ENCODE results near the gene SGTA.

Gene SGTA

GRCh38 chr19:2775556-2776430, 7.3 kb downstream of the SGTA start:
- H3K9me2 ChIP-seq (ENCODE audit: low read depth, low read length), result no peaks in the 10 kb centered on the region
- peaks cover 84% of the 10 kb centered on the region for H3K79me2 ChIP-seq (ENCODE audit: insufficient read depth, low read length)
- H3K27me3 ChIP-seq (ENCODE audit: insufficient read depth, low read length), result no peaks in the 10 kb centered on the region
- H4K20me1 ChIP-seq (ENCODE audit: insufficient read depth, low read length), result no peaks in the 10 kb centered on the region; the same call in 1 of the 2 replicates
- no peak overlapping the region for H3K4me2 ChIP-seq (ENCODE audit: low read length)
- H3F3A ChIP-seq (ENCODE audit: insufficient read depth, low read length), result no peaks in the 10 kb centered on the region
- no peaks in the 10 kb centered on the region for H3K9me3 ChIP-seq (ENCODE audit: low read length)
- H3K4me3 ChIP-seq (ENCODE audit: low read depth, low read length, poor library complexity, severe bottlenecking), result no peak overlapping the region
- H3K36me3 ChIP-seq (ENCODE audit: insufficient read depth, low read length), result peaks cover 13% of the 10 kb centered on the region
- TF ChIP-seq CTCF (IDR thresholded peaks at IDR 0.05; ENCODE audit: low read length) (no peak), EZH2 (IDR thresholded peaks at IDR 0.05; ENCODE audit: borderline replicate concordance, low read length) (no peak)
- H3K4me1 ChIP-seq (ENCODE audit: insufficient read depth, low read length, severe bottlenecking), result peaks cover 11% of the 10 kb centered on the region
- H3K9ac ChIP-seq (ENCODE audit: low read length), result no peak overlapping the region
- no peak overlapping the region for H3K27ac ChIP-seq (ENCODE audit: low read depth, low read length, poor library complexity, severe bottlenecking)
- no peak overlapping the region for H2AFZ ChIP-seq (ENCODE audit: low read length)

- H2AFZ ChIP-seq (ENCODE audit: low read length), result no peak overlapping the region
- H3K79me2 ChIP-seq (ENCODE audit: insufficient read depth, low read length), result peaks cover 84% of the 10 kb centered on the region
- H3K4me3 ChIP-seq (ENCODE audit: low read depth, low read length, poor library complexity, severe bottlenecking), result no peak overlapping the region
- H3K9me2 ChIP-seq (ENCODE audit: low read depth, low read length), result no peaks in the 10 kb centered on the region
- H4K20me1 ChIP-seq (ENCODE audit: insufficient read depth, low read length), result no peaks in the 10 kb centered on the region; the same call in 1 of the 2 replicates
- H3K4me2 ChIP-seq (ENCODE audit: low read length), result no peak overlapping the region
- H3K27ac ChIP-seq (ENCODE audit: low read depth, low read length, poor library complexity, severe bottlenecking), result no peak overlapping the region
- TF ChIP-seq CTCF (IDR thresholded peaks at IDR 0.05; ENCODE audit: low read length), result no peak
- TF ChIP-seq EZH2 (IDR thresholded peaks at IDR 0.05; ENCODE audit: borderline replicate concordance, low read length), result no peak
- no peak overlapping the region for H3K9ac ChIP-seq (ENCODE audit: low read length)
- no peaks in the 10 kb centered on the region for H3F3A ChIP-seq (ENCODE audit: insufficient read depth, low read length)
- H3K27me3 ChIP-seq (ENCODE audit: insufficient read depth, low read length), result no peaks in the 10 kb centered on the region
- H3K9me3 ChIP-seq (ENCODE audit: low read length), result no peaks in the 10 kb centered on the region
- peaks cover 7% of the 10 kb centered on the region for H3K4me1 ChIP-seq (ENCODE audit: insufficient read depth, low read length, severe bottlenecking)
- peaks cover 20% of the 10 kb centered on the region for H3K36me3 ChIP-seq (ENCODE audit: insufficient read depth, low read length)
Observed at GRCh38 chr19:2774953-2775555, 8.0 kb downstream of the SGTA start.

- no peaks in the 10 kb centered on the region for H3F3A ChIP-seq (ENCODE audit: insufficient read depth, low read length)
- H3K79me2 ChIP-seq (ENCODE audit: insufficient read depth, low read length), result peaks cover 75% of the 10 kb centered on the region
- no peaks in the 10 kb centered on the region for H3K27me3 ChIP-seq (ENCODE audit: insufficient read depth, low read length)
- H4K20me1 ChIP-seq (ENCODE audit: insufficient read depth, low read length), result no peaks in the 10 kb centered on the region; the same call in 1 of the 2 replicates
- H3K9me3 ChIP-seq (ENCODE audit: low read length), result no peaks in the 10 kb centered on the region
- peaks cover 7% of the 10 kb centered on the region for H3K4me1 ChIP-seq (ENCODE audit: insufficient read depth, low read length, severe bottlenecking)
- H3K27ac ChIP-seq (ENCODE audit: low read depth, low read length, poor library complexity, severe bottlenecking), result no peak overlapping the region
- H3K9me2 ChIP-seq (ENCODE audit: low read depth, low read length), result no peaks in the 10 kb centered on the region
- TF ChIP-seq EZH2 (IDR thresholded peaks at IDR 0.05; ENCODE audit: borderline replicate concordance, low read length), result no peak
- no peak for TF ChIP-seq CTCF (IDR thresholded peaks at IDR 0.05; ENCODE audit: low read length)
- peaks cover 21% of the 10 kb centered on the region for H3K36me3 ChIP-seq (ENCODE audit: insufficient read depth, low read length)
- 0 out of 2 replicates have a peak overlapping the region, but pooled peaks have one; percentile 14 for H3K4me2 ChIP-seq (ENCODE audit: low read length)
- H3K9ac ChIP-seq (ENCODE audit: low read length), result no peak overlapping the region
- H3K4me3 ChIP-seq (ENCODE audit: low read depth, low read length, poor library complexity, severe bottlenecking), result no peak overlapping the region
- no peak overlapping the region for H2AFZ ChIP-seq (ENCODE audit: low read length)
Observed at GRCh38 chr19:2774083-2774679, 8.9 kb downstream of the SGTA start.

Measured in OCI-LY1 (cell line).